Vagina (tissue), 2 donors: ENCODE data around the gene TUBGCP2. TPM values are rescaled to one million over a fixed set of nuclear protein-coding genes. Genes with fewer than 3 reads are reported as not detected.

Experiments
- DNase-seq, 2 donors: peaks; one replicate each; pipeline ENCODE4 v3.0.0-alpha.2; 2017; ENCODE audit errors: extremely low spot score in 2 of 2
- H3K27ac ChIP-seq: fragments of 200-600 bp; sonication (generic); one replicate; pipeline ENCODE4 v1.5.1; 2019
- H3K27me3 ChIP-seq: fragments of 200-600 bp; sonication (generic); one replicate; pipeline ENCODE4 v1.5.1; 2019
- H3K36me3 ChIP-seq, 2 donors: fragments of 200-600 bp; sonication (generic); one replicate each; pipeline ENCODE4 v1.5.1; 2017 to 2019
- H3K4me1 ChIP-seq: fragments of 200-600 bp; sonication (generic); one replicate; pipeline ENCODE4 v1.5.1; 2019
- H3K4me3 ChIP-seq, 2 donors: fragments of 200-600 bp; sonication (generic); 1 replicate in 1 of 2; 2 replicates in 1 of 2; pipeline ENCODE4 v1.5.1; 2016 to 2019
- H3K9me3 ChIP-seq: fragments of 200-600 bp; sonication (generic); one replicate; pipeline ENCODE4 v1.5.1; 2019
- CTCF ChIP-seq, 3 experiments: fragments of 450-650 bp in 2 of 3; fragments of 200-600 bp in 1 of 3; sonication (generic) in 1 of 3; IDR thresholded peaks; one replicate each; pipeline ENCODE4 v1.5.1; 2017 to 2019; ENCODE audit warnings: antibody characterized with exemption in 3 of 3, mild to moderate bottlenecking in 2 of 3, moderate library complexity in 2 of 3
- POLR2A ChIP-seq, 2 donors: fragments of 450-650 bp; IDR thresholded peaks; one replicate each; pipeline ENCODE4 v1.6.1; 2017; ENCODE audit warnings: antibody characterized with exemption in 2 of 2, mild to moderate bottlenecking in 2 of 2, moderate library complexity in 2 of 2
- POLR2AphosphoS5 ChIP-seq, 2 donors: sonication (generic); formaldehyde crosslinking; IDR thresholded peaks; one replicate each; pipeline ENCODE4 v1.9.0; 2017; ENCODE audit warnings: antibody characterized with exemption in 2 of 2, mild to moderate bottlenecking in 2 of 2, low read depth in 1 of 2; ENCODE audit not compliant: insufficient read depth in 1 of 2
- intact Hi-C: fragments of 100-400 bp; cut with DNase I; formaldehyde crosslinking; loops from one replicate; pipeline ENCODE4 v1.15.1; 2023
- total RNA-seq: library from RNA; depleted of rRNA; stranded (reverse); fragments of >200 nt; gene quantifications from one replicate; pipeline ENCODE4 v1.2.3, GENCODE V29; 2016

Gene TUBGCP2
- total RNA-seq, 1 donor from 2014 or later = 41.7 TPM

- Histone ChIP-seq H3K4me1 (peaks cover 3% of the 10 kb centered on the region), H3K9me3 (no peaks in the 10 kb centered on the region), H3K36me3 (no peaks in the 10 kb centered on the region), H3K27ac (no peak overlapping the region), H3K27me3 (peaks cover 4% of the 10 kb centered on the region), H3K4me3 (no peak overlapping the region)
- TF ChIP-seq CTCF (IDR thresholded peaks at IDR 0.05) (no peak), POLR2AphosphoS5 (IDR thresholded peaks at IDR 0.05; ENCODE audit: insufficient read depth in 1 of 2, low read depth in 1 of 2) (no peak)
- no peak for DNase-seq
- intact Hi-C loops = no loop called here
Measured at GRCh38 chr10:133246236-133246626, 62.4 kb downstream of the TUBGCP2 start.

- H3K4me1 ChIP-seq = peaks cover 5% of the 10 kb centered on the region
- no peak overlapping the region for H3K27ac ChIP-seq
- H3K27me3 ChIP-seq = peaks cover 4% of the 10 kb centered on the region
- H3K36me3 ChIP-seq = no peaks in the 10 kb centered on the region
- no peak for TF ChIP-seq POLR2AphosphoS5 (IDR thresholded peaks at IDR 0.05; ENCODE audit: insufficient read depth in 1 of 2, low read depth in 1 of 2)
- H3K4me3 ChIP-seq = no peak overlapping the region
- intact Hi-C loops = no loop called here
- no peaks in the 10 kb centered on the region for H3K9me3 ChIP-seq
- no peak for DNase-seq
Measured at GRCh38 chr10:133245439-133246235, 63.0 kb downstream of the TUBGCP2 start.

- H3K27ac ChIP-seq = no peak overlapping the region
- H3K27me3 ChIP-seq = peaks cover 4% of the 10 kb centered on the region
- H3K4me3 ChIP-seq = no peak overlapping the region
- H3K4me1 ChIP-seq = peaks cover 5% of the 10 kb centered on the region
- no peak for TF ChIP-seq CTCF (IDR thresholded peaks at IDR 0.05)
- no peak for TF ChIP-seq POLR2A (IDR thresholded peaks at IDR 0.05)
- TF ChIP-seq POLR2AphosphoS5 (IDR thresholded peaks at IDR 0.05; ENCODE audit: insufficient read depth in 1 of 2, low read depth in 1 of 2) = no peak
- H3K36me3 ChIP-seq = no peaks in the 10 kb centered on the region
- intact Hi-C loops = no loop called here
- DNase-seq = no peak
- no peaks in the 10 kb centered on the region for H3K9me3 ChIP-seq
Measured at GRCh38 chr10:133243593-133243992, 65.1 kb downstream of the TUBGCP2 start.

GRCh38 chr10:133242611-133243356, 65.9 kb downstream of the TUBGCP2 start:
- no peak for TF ChIP-seq CTCF (IDR thresholded peaks at IDR 0.05)
- no peak for TF ChIP-seq POLR2AphosphoS5 (IDR thresholded peaks at IDR 0.05; ENCODE audit: insufficient read depth in 1 of 2, low read depth in 1 of 2)
- no peak overlapping the region for H3K4me3 ChIP-seq
- H3K27me3 ChIP-seq = no peaks in the 10 kb centered on the region
- intact Hi-C loops = no loop called here
- H3K27ac ChIP-seq = no peak overlapping the region
- no peak for DNase-seq
- H3K36me3 ChIP-seq = no peaks in the 10 kb centered on the region
- H3K9me3 ChIP-seq = no peaks in the 10 kb centered on the region
- peaks cover 10% of the 10 kb centered on the region for H3K4me1 ChIP-seq

- Histone ChIP-seq H3K27me3 (peaks cover 7% of the 10 kb centered on the region), H3K4me1 (peaks cover 19% of the 10 kb centered on the region), H3K27ac (no peak overlapping the region), H3K4me3 (no peak overlapping the region), H3K36me3 (no peaks in the 10 kb centered on the region), H3K9me3 (no peaks in the 10 kb centered on the region)
- DNase-seq = no peak
- no peak for TF ChIP-seq CTCF (IDR thresholded peaks at IDR 0.05)
- no peak for TF ChIP-seq POLR2AphosphoS5 (IDR thresholded peaks at IDR 0.05; ENCODE audit: insufficient read depth in 1 of 2, low read depth in 1 of 2)
- TF ChIP-seq POLR2A (IDR thresholded peaks at IDR 0.05) = no peak
- intact Hi-C loops = no loop called here
Measured at GRCh38 chr10:133241501-133242205, 67.0 kb downstream of the TUBGCP2 start.
